GM12878 (cell line): ENCODE data around the gene GUCY1A2. TPM values are rescaled to one million over a fixed set of nuclear protein-coding genes. Genes with fewer than 3 reads are reported as not detected.

Experiments
- ATAC-seq: fragments of 200-7000 bp; cut with Tn5 transposase; 3 replicates; pipeline ENCODE4 v1.9.1; 2020; ENCODE audit warnings: mild to moderate bottlenecking, moderate library complexity
- BruUV-seq: library from RNA; stranded (reverse); fragments of 400-500 nt; replicated peaks from 2 replicates; lab custom pipeline; 2021; lab: Mats Ljungman, UMichigan
- CTCF ChIA-PET: fragments of 300-600 bp; sonication (Branson Sonifier 250); formaldehyde crosslinking; extraction: SDS; loops from one replicate; lab custom pipeline; 2021; ENCODE audit warnings: inconsistent platforms; lab: Yijun Ruan, JAX
- POLR2A ChIA-PET: fragments of 350-600 bp; formaldehyde crosslinking; extraction: SDS; loops from one replicate; lab custom pipeline; 2021; ENCODE audit warnings: inconsistent platforms; lab: Charles Lee
- RAD21 ChIA-PET: fragments of 300-600 bp; sonication (Branson Sonifier 250); formaldehyde crosslinking; loops from one replicate; lab custom pipeline; 2023; ENCODE audit warnings: antibody characterized with exemption; ENCODE audit not compliant: unreplicated experiment; lab: Charles Lee
- SMC1A ChIA-PET: fragments of 300-600 bp; sonication (Branson Sonifier 250); formaldehyde crosslinking; loops from one replicate; lab custom pipeline; 2023; ENCODE audit not compliant: unreplicated experiment, uncharacterized antibody; lab: Charles Lee
- DNase-seq: peaks from one replicate; pipeline ENCODE4 v3.0.0-alpha.2; 2011; ENCODE audit warnings: low read depth, low spot score
- FAIRE-seq: peaks from 3 replicates; lab custom pipeline; 2011; peaks lifted over from hg19 to GRCh38; lab: Jason Lieb, UNC
- H2AFZ ChIP-seq: 2 replicates; pipeline ENCODE4 v1.6.0; 2011; ENCODE audit warnings: low read depth, low read length, control low read depth; ENCODE audit not compliant: control insufficient read depth
- H3K27ac ChIP-seq: 2 replicates; pipeline ENCODE4 v1.5.1; 2011; ENCODE audit warnings: control low read depth; ENCODE audit not compliant: control insufficient read depth, insufficient read depth
- H3K27me3 ChIP-seq, 2 experiments: replicated peaks in 1 of 2; 2 replicates each; pipeline versions ENCODE4 v1.6.0 to v1.6.1; 2011; ENCODE audit warnings: low read length in 1 of 2; ENCODE audit not compliant: control insufficient read depth in 2 of 2, insufficient read depth in 2 of 2
- H3K36me3 ChIP-seq, 2 experiments: 2 replicates each; pipeline ENCODE4 v1.5.1; 2011; ENCODE audit warnings: low read length in 1 of 2; ENCODE audit not compliant: control insufficient read depth in 2 of 2, insufficient read depth in 2 of 2
- H3K4me1 ChIP-seq: 2 replicates; pipeline ENCODE4 v1.6.1; 2011; ENCODE audit warnings: mild to moderate bottlenecking, low read length, moderate library complexity, mixed read lengths; ENCODE audit not compliant: control insufficient read depth, insufficient read depth
- H3K4me2 ChIP-seq: 2 replicates; pipeline ENCODE4 v1.6.0; 2011; ENCODE audit warnings: control low read depth; ENCODE audit not compliant: control insufficient read depth, insufficient read depth
- H3K4me3 ChIP-seq: fragments of 200-600 bp; sonication (generic); 2 replicates; pipeline ENCODE4 v1.5.1; 2016
- H3K79me2 ChIP-seq: 2 replicates; pipeline ENCODE4 v1.6.0; 2011; ENCODE audit warnings: low read length; ENCODE audit not compliant: control insufficient read depth, insufficient read depth
- H3K9ac ChIP-seq: 2 replicates; pipeline ENCODE4 v1.8.0; 2011; ENCODE audit warnings: low read length, control low read depth, mixed read lengths; ENCODE audit not compliant: control insufficient read depth, insufficient read depth
- H3K9me3 ChIP-seq: replicated peaks from 3 replicates; pipeline ENCODE4 v1.5.1; 2011; ENCODE audit warnings: mild to moderate bottlenecking, low read length; ENCODE audit not compliant: control insufficient read depth, insufficient read depth
- H4K20me1 ChIP-seq: 2 replicates; pipeline ENCODE4 v1.6.0; 2011; ENCODE audit not compliant: control insufficient read depth, insufficient read depth
- CBX3 ChIP-seq: fragments of 200-600 bp; sonication (generic); IDR thresholded peaks from 2 replicates; pipeline ENCODE4 v1.6.1; 2016; ENCODE audit warnings: low read depth, borderline replicate concordance
- CHD2 ChIP-seq: IDR thresholded peaks from 2 replicates; pipeline ENCODE4 v1.6.1; 2011; ENCODE audit warnings: low read depth, low read length, improper control_type of control experiment, borderline replicate concordance
- DPF2 ChIP-seq: fragments of 450-650 bp; IDR thresholded peaks from 2 replicates; pipeline ENCODE4 v1.6.1; 2017; ENCODE audit warnings: mild to moderate bottlenecking
- EGR1 ChIP-seq, 2 experiments: IDR thresholded peaks; 1 replicate in 1 of 2; 2 replicates in 1 of 2; pipeline ENCODE4 v1.6.1; 2011 to 2012; ENCODE audit warnings: low read depth in 2 of 2, low read length in 2 of 2, borderline replicate concordance in 1 of 2, mild to moderate bottlenecking in 1 of 2, moderate library complexity in 1 of 2
- ELK1 ChIP-seq: IDR thresholded peaks from 2 replicates; pipeline ENCODE4 v1.6.1; 2012; ENCODE audit warnings: low read depth, low read length, improper control_type of control experiment
- EP300 ChIP-seq, 2 experiments: fragments of 150-350 bp in 1 of 2; IDR thresholded peaks; 2 replicates each; pipeline ENCODE4 v1.6.1; 2011 to 2012; ENCODE audit warnings: low read depth in 2 of 2, low read length in 2 of 2, borderline replicate concordance in 1 of 2, improper control_type of control experiment in 1 of 2, inconsistent platforms in 1 of 2; ENCODE audit not compliant: control insufficient read depth in 1 of 2
- JUND ChIP-seq: IDR thresholded peaks from 2 replicates; pipeline ENCODE4 v1.6.1; 2012; ENCODE audit warnings: low read depth, mild to moderate bottlenecking, low read length, improper control_type of control experiment, moderate library complexity
- MTA2 ChIP-seq: fragments of 450-650 bp; IDR thresholded peaks from 2 replicates; pipeline ENCODE4 v1.6.1; 2016; ENCODE audit warnings: low read depth, mild to moderate bottlenecking, moderate library complexity
- NFYB ChIP-seq: IDR thresholded peaks from 2 replicates; pipeline ENCODE4 v1.6.1; 2011; ENCODE audit warnings: low read depth, mild to moderate bottlenecking, low read length, improper control_type of control experiment, moderate library complexity; ENCODE audit not compliant: insufficient read depth
- NR2C2 ChIP-seq: IDR thresholded peaks from 2 replicates; pipeline ENCODE4 v1.6.1; 2011; ENCODE audit warnings: borderline replicate concordance, low read depth; ENCODE audit not compliant: control insufficient read depth, insufficient read length
- NRF1 ChIP-seq: conservative IDR thresholded peaks from 2 replicates; pipeline ENCODE4 v1.6.1; 2011; ENCODE audit warnings: mild to moderate bottlenecking, low read depth, low read length, improper control_type of control experiment
- RAD51 ChIP-seq: fragments of 450-650 bp; IDR thresholded peaks from 2 replicates; pipeline ENCODE4 v1.6.1; 2016; ENCODE audit warnings: moderate library complexity, mild to moderate bottlenecking, inconsistent platforms
- RFX5 ChIP-seq: IDR thresholded peaks from 2 replicates; pipeline ENCODE4 v1.6.1; 2011; ENCODE audit warnings: low read depth, low read length, improper control_type of control experiment
- WGBS: methylation state at CpG from one replicate; pipeline ENCODE4 v1.1.6; 2016; ENCODE audit warnings: low lambda C conversion rate; ENCODE audit not compliant: insufficient replicate concordance, insufficient coverage; ENCODE audit errors: missing lambda C conversion rate; 5-methylcytosine and 5-hydroxymethylcytosine counted together
- in situ Hi-C: fragments of 300-500 bp; cut with MboI; formaldehyde crosslinking; loops from 9 replicates; pipeline ENCODE4 v1.14.3; 2018; ENCODE audit warnings: mixed read lengths
- intact Hi-C: fragments of 100-400 bp; cut with micrococcal nuclease; formaldehyde crosslinking; loops from one replicate; pipeline ENCODE4 v1.14.2; 2022; ENCODE audit not compliant: unreplicated experiment
- polyA plus RNA-seq, 11 experiments: library from polyadenylated mRNA; depleted of rRNA in 4 of 11; unstranded in 6 of 11; stranded (reverse) in 5 of 11; fragments of >200 nt; fragmentation: Nextera tagmentation in 4 of 11; fragmentation: Illumina TruSeq in 1 of 11; extraction: Ambion mirVana in 4 of 11; extraction: Trizol in 1 of 11; gene quantifications; 1 replicate in 1 of 11; 2 replicates in 10 of 11; pipeline versions ENCODE4 v1.2.1 to v1.2.3, GENCODE V29; 2011 to 2016; ENCODE audit warnings: inconsistent platforms in 2 of 11, missing spikeins in 2 of 11, low read depth in 1 of 11
- total RNA-seq, 4 experiments: library from RNA; depleted of rRNA in 3 of 4; stranded (reverse); fragments of >200 nt in 3 of 4; fragmentation: Illumina TruSeq in 1 of 4; extraction: Trizol in 1 of 4; gene quantifications; 2 replicates each; pipeline versions ENCODE4 v1.2.1 to v1.2.3, GENCODE V29; 2013 to 2021
- TF ChIP-seq, protein P1 (sequence below): fragments of 450-650 bp; IDR thresholded peaks from 2 replicates; pipeline ENCODE4 v1.6.1; 2018; ENCODE audit warnings: mild to moderate bottlenecking, low read depth, moderate library complexity; ENCODE audit not compliant: partially characterized antibody
- TF ChIP-seq, protein P2 (sequence below): fragments of 450-650 bp; IDR thresholded peaks from 2 replicates; pipeline ENCODE4 v1.6.1; 2014; ENCODE audit warnings: mild to moderate bottlenecking

Gene GUCY1A2
- total and polyA plus RNA-seq, 10 of the 15 experiments (the other 5 are each of a cell fraction or from before 2014, with no cell fraction given) = under 0.01 to 0.03 (median under 0.01) TPM; not detected in 4

GRCh38 chr11:106642331-106642730 is 375.9 kb downstream of the GUCY1A2 start (continued):
- TF ChIP-seq NFYB = no peak
- TF ChIP-seq, protein P1, sequence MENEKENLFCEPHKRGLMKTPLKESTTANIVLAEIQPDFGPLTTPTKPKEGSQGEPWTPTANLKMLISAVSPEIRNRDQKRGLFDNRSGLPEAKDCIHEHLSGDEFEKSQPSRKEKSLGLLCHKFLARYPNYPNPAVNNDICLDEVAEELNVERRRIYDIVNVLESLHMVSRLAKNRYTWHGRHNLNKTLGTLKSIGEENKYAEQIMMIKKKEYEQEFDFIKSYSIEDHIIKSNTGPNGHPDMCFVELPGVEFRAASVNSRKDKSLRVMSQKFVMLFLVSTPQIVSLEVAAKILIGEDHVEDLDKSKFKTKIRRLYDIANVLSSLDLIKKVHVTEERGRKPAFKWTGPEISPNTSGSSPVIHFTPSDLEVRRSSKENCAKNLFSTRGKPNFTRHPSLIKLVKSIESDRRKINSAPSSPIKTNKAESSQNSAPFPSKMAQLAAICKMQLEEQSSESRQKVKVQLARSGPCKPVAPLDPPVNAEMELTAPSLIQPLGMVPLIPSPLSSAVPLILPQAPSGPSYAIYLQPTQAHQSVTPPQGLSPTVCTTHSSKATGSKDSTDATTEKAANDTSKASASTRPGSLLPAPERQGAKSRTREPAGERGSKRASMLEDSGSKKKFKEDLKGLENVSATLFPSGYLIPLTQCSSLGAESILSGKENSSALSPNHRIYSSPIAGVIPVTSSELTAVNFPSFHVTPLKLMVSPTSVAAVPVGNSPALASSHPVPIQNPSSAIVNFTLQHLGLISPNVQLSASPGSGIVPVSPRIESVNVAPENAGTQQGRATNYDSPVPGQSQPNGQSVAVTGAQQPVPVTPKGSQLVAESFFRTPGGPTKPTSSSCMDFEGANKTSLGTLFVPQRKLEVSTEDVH = no peak
- no peak for TF ChIP-seq EP300 (IDR thresholded peaks at IDR 0.05; ENCODE audit: borderline replicate concordance in 1 of 2, control insufficient read depth in 1 of 2, low read depth in 2 of 2, low read length in 2 of 2)
- TF ChIP-seq RFX5 = no peak
- TF ChIP-seq NR2C2 = no peak

DNA sequence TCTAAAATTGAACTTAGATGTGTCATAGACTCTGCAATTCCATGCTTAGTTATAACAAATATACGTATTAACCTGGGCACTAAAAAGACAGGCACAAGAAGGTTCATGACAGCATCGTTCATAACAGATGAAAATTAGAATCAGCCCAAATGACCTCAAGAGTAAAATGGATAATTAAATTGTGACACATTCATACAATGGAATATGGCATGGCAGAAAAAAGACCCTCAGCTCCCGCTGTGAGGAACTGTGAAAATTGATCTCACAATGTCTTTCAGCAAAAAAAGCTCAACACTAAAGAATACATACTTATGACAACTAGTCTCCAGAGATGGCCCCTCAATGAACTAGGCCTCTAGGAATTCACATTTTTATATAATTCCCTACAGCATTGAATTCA is 386.0 kb downstream of the GUCY1A2 start:
- H3K79me2 ChIP-seq = no peaks in the 10 kb centered on the region
- DNase-seq (no peak), ATAC-seq (no peak), FAIRE-seq (no peak)
- WGBS = 18% methylated on average over 3 of the region's 3 CpGs
- TF ChIP-seq ELK1 (no peak), CHD2 (no peak), RAD51 (no peak), CBX3 (no peak), EGR1 (IDR thresholded peaks at IDR 0.05; ENCODE audit: borderline replicate concordance in 1 of 2, low read depth in 2 of 2, low read length in 2 of 2) (no peak), MTA2 (no peak), NRF1 (no peak), DPF2 (no peak), JUND (no peak)
- TF ChIP-seq, protein P2, sequence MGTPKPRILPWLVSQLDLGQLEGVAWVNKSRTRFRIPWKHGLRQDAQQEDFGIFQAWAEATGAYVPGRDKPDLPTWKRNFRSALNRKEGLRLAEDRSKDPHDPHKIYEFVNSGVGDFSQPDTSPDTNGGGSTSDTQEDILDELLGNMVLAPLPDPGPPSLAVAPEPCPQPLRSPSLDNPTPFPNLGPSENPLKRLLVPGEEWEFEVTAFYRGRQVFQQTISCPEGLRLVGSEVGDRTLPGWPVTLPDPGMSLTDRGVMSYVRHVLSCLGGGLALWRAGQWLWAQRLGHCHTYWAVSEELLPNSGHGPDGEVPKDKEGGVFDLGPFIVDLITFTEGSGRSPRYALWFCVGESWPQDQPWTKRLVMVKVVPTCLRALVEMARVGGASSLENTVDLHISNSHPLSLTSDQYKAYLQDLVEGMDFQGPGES = no peak
- ChIA-PET POLR2A (no interaction called here), CTCF (no interaction called here), RAD21 (no interaction called here), SMC1A (no interaction called here)
- no peak overlapping the region for H3K4me2 ChIP-seq
- H3K27ac ChIP-seq = no peak overlapping the region
- H3K9ac ChIP-seq = no peak overlapping the region
- H2AFZ ChIP-seq = no peak overlapping the region
- no peaks in the 10 kb centered on the region for H3K27me3 ChIP-seq
- in situ Hi-C loops (no loop called here), intact Hi-C loops (no loop called here)
- no TSS peak for BruUV-seq
- no peaks in the 10 kb centered on the region; a peak in 1 of 4 replicates for H3K36me3 ChIP-seq
- H3K4me1 ChIP-seq = no peaks in the 10 kb centered on the region
- H3K4me3 ChIP-seq = no peak overlapping the region
- H3K9me3 ChIP-seq = no peaks in the 10 kb centered on the region
- H4K20me1 ChIP-seq = no peaks in the 10 kb centered on the region
